Islet precursor cell (in vitro differentiated cells): ENCODE results near the gene TNFAIP8L2.
"Not testable (repeated sequence)": the region's sequence is repeated elsewhere in the genome, so short reads cannot be mapped to it uniquely, and the experiment has no call there.

ENCODE experiments used
- DNase-seq: peaks from one replicate; pipeline ENCODE4 v3.0.0-alpha.2; 2018

TNFAIP8L2 gene

GRCh38 chr1:151146412-151147131, 9.9 kb upstream of the TNFAIP8L2 start, which contains the start of gene SEMA6C:
Gene SEMA6C (minus strand): TSS chr1:151146631. CDS start chr1:151142621, 4,010 bp downstream.
- peak; percentile 98 for DNase-seq

- DNase-seq = no peak
Measured at GRCh38 chr1:151147132-151147503, 9.3 kb upstream of the TNFAIP8L2 start.

- DNase-seq = no peak
Measured at GRCh38 chr1:151147665-151148064, 8.8 kb upstream of the TNFAIP8L2 start.

- DNase-seq = no peak
Measured at GRCh38 chr1:151157067-151157531, 650 bp downstream of the TNFAIP8L2 start.

- no peak for DNase-seq
Measured at GRCh38 chr1:151158326-151158725, 1.9 kb downstream of the TNFAIP8L2 start.

- DNase-seq = no peak
Measured at GRCh38 chr1:151158751-151159251, 2.4 kb downstream of the TNFAIP8L2 start.

GRCh38 chr1:151159373-151159772, 2.9 kb downstream of the TNFAIP8L2 start:
- no peak for DNase-seq

- no peak for DNase-seq
Measured at GRCh38 chr1:151164732-151165280, 8.4 kb downstream of the TNFAIP8L2 start.

GRCh38 chr1:151165281-151165737, 8.9 kb downstream of the TNFAIP8L2 start:
- peak; percentile 77 for DNase-seq

- DNase-seq = peak; percentile 99
Measured at GRCh38 chr1:151165738-151166504, 9.5 kb downstream of the TNFAIP8L2 start, which contains the start of the genes LYSMD1 and SCNM1. Gene LYSMD1 (minus strand): TSS chr1:151165902. CDS start chr1:151165258, 644 bp downstream. Gene SCNM1 (plus strand): TSS chr1:151166144. CDS start chr1:151166153, 9 bp downstream.

- peak; percentile 81 for DNase-seq
Measured at GRCh38 chr1:151166505-151166956, 10.1 kb downstream of the TNFAIP8L2 start.

GRCh38 chr1:151167116-151167515, 10.7 kb downstream of the TNFAIP8L2 start:
- DNase-seq = no peak

- DNase-seq = no peak
Measured at GRCh38 chr1:151171190-151171589, 14.7 kb downstream of the TNFAIP8L2 start.

- no peak for DNase-seq
Measured at GRCh38 chr1:151175041-151175741, 18.7 kb downstream of the TNFAIP8L2 start.

GRCh38 chr1:151175863-151176262, 19.4 kb downstream of the TNFAIP8L2 start, which contains the start of gene TMOD4:
Gene TMOD4 (minus strand): TSS chr1:151175981. CDS start chr1:151174875, 1,106 bp downstream.
- DNase-seq = no peak

- DNase-seq = no peak
Measured at GRCh38 chr1:151176514-151177045, 20.1 kb downstream of the TNFAIP8L2 start.

- DNase-seq = no peak
Measured at GRCh38 chr1:151184211-151184610, 27.8 kb downstream of the TNFAIP8L2 start.

- no peak for DNase-seq
Measured at GRCh38 chr1:151187205-151187604, 30.8 kb downstream of the TNFAIP8L2 start.

GRCh38 chr1:151188667-151189066, 32.2 kb downstream of the TNFAIP8L2 start:
- not testable (repeated sequence) for DNase-seq

- peak; percentile 94 for DNase-seq
Measured at GRCh38 chr1:151189637-151190445, 33.4 kb downstream of the TNFAIP8L2 start, which contains the start of gene VPS72. Gene VPS72 (minus strand): TSS chr1:151190197. CDS start chr1:151190121, 76 bp downstream.

GRCh38 chr1:151192047-151192446, 35.6 kb downstream of the TNFAIP8L2 start:
- no peak for DNase-seq
